Endodermal cell (in vitro differentiated cells): Measurements from ENCODE around the gene GPN3. TPM values are rescaled to one million over a fixed set of nuclear protein-coding genes. Genes with fewer than 3 reads are reported as not detected.

Source experiments
- DNase-seq: peaks from one replicate; pipeline ENCODE4 v3.0.0-alpha.2; 2017
- H3K27ac ChIP-seq: 2 replicates; pipeline ENCODE4 v1.5.1; 2013; ENCODE audit warnings: mild to moderate bottlenecking, low read depth, low read length, moderate library complexity
- H3K27me3 ChIP-seq: 2 replicates; pipeline ENCODE4 v1.6.1; 2013; ENCODE audit warnings: mild to moderate bottlenecking, low read length, moderate library complexity; ENCODE audit not compliant: insufficient read depth, control insufficient read depth, poor library complexity, severe bottlenecking
- H3K36me3 ChIP-seq: 2 replicates; pipeline ENCODE4 v1.7.0; 2013; ENCODE audit warnings: mild to moderate bottlenecking, low read length, moderate library complexity; ENCODE audit not compliant: control insufficient read depth, insufficient read depth
- H3K4me1 ChIP-seq: one replicate; pipeline ENCODE4 v1.7.0; 2013; ENCODE audit warnings: low read length; ENCODE audit not compliant: control insufficient read depth, insufficient read depth
- H3K4me3 ChIP-seq: 2 replicates; pipeline ENCODE4 v1.5.1; 2013; ENCODE audit warnings: mild to moderate bottlenecking, low read length, moderate library complexity
- H3K9ac ChIP-seq: 2 replicates; pipeline ENCODE4 v1.6.1; 2013; ENCODE audit warnings: mild to moderate bottlenecking, low read length, moderate library complexity; ENCODE audit not compliant: poor library complexity, severe bottlenecking; ENCODE audit errors: extremely low read depth
- H3K9me3 ChIP-seq: 2 replicates; pipeline ENCODE4 v1.6.1; 2013; ENCODE audit warnings: mild to moderate bottlenecking, low read length, moderate library complexity; ENCODE audit not compliant: control insufficient read depth
- H3K27ac Mint-ChIP-seq: 2 replicates; pipeline ENCODE4 v1.8.0; 2020; ENCODE audit warnings: mixed read lengths
- H3K27me3 Mint-ChIP-seq: 2 replicates; pipeline ENCODE4 v1.8.0; 2021; ENCODE audit warnings: mild to moderate bottlenecking, mixed read lengths; ENCODE audit not compliant: insufficient read depth
- H3K36me3 Mint-ChIP-seq: 2 replicates; pipeline ENCODE4 v1.8.0; 2020; ENCODE audit warnings: low read depth, mixed read lengths
- H3K4me1 Mint-ChIP-seq: 2 replicates; pipeline ENCODE4 v1.8.0; 2020; ENCODE audit warnings: mixed read lengths
- H3K4me3 Mint-ChIP-seq: 2 replicates; pipeline ENCODE4 v1.8.0; 2020; ENCODE audit warnings: mild to moderate bottlenecking, moderate library complexity, mixed read lengths
- H3K9me3 Mint-ChIP-seq: 2 replicates; pipeline ENCODE4 v1.8.0; 2020; ENCODE audit warnings: mild to moderate bottlenecking, mixed read lengths
- WGBS, 2 experiments: methylation state at CpG; one replicate each; pipeline versions ENCODE4 v1.1.5 to v1.1.7; 2013; ENCODE audit warnings: missing lambda C conversion rate in 2 of 2, mixed read lengths in 1 of 2; ENCODE audit not compliant: insufficient coverage in 1 of 2, insufficient read length in 1 of 2; 5-methylcytosine and 5-hydroxymethylcytosine counted together
- total RNA-seq, 2 donors: library from RNA; stranded (reverse); fragmentation: NEBNext Ultra II Directional in 1 of 2; extraction: Animal tissue kit (Norgen Biotek cat#: 25700) in 1 of 2; gene quantifications; 2 replicates in 1 of 2; 3 replicates in 1 of 2; pipeline ENCODE4 v1.2.1, GENCODE V29; 2021
- TF ChIP-seq, protein P1 (sequence below): fragments of 200-600 bp; sonication (generic); conservative IDR thresholded peaks from 2 replicates; pipeline ENCODE4 v1.5.0; 2021; ENCODE audit warnings: antibody characterized with exemption, mild to moderate bottlenecking

The GPN3 gene
- total RNA-seq, 2 donors from 2014 or later = 40.8 to 50.7 TPM

DNA sequence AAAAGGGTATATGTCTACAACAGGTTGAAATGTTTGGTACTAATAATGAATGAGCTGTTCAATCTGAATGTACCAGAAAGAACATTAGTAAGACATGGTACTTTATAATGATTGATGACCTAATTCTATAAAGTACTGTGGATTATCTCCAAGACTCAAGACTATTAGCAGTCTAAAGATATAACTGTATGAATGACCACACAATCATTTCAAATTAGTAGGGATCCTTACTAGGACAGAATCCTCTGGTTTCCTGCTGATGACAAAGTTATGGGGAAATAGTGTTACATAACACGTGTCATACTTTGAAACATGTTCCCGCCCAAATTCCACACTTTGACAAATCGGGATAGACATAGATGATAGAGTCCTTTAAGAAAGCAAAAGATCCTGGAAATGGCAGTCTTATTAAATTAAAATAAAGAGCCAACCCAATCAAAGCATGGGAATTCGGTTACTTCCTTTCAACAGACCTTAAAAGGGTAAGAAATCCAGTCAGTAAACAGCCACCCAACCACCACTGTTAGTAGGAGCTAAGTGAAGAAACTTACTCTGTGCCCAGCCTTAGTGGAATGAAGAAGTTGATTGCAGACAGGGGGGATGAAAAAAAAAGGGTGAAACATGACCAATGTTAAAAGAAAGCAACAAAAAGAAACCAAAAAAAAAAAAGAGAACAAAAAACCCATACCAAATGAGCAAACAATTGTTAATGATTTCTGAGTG, 31.1 kb upstream of the GPN3 start:
- Histone ChIP-seq H3K27me3 (no peaks in the 10 kb centered on the region), H3K9ac (no peak overlapping the region), H3K36me3 (peaks cover 35% of the 10 kb centered on the region), H3K27ac (no peak overlapping the region), H3K4me3 (no peak overlapping the region), H3K4me1 (no peaks in the 10 kb centered on the region), H3K9me3 (peaks cover 7% of the 10 kb centered on the region)
- H3K4me1 Mint-ChIP-seq = no peaks in the 10 kb centered on the region
- H3K27ac Mint-ChIP-seq = peak overlapping the region; percentile 37
- H3K4me3 Mint-ChIP-seq = no peak overlapping the region
- peaks cover 12% of the 10 kb centered on the region for H3K9me3 Mint-ChIP-seq
- H3K27me3 Mint-ChIP-seq = peaks cover 19% of the 10 kb centered on the region
- DNase-seq = no peak
- WGBS, 2 experiments = 94 to 100% methylated on average over 3 to 4 of the region's 4 CpGs
- TF ChIP-seq, protein P1, sequence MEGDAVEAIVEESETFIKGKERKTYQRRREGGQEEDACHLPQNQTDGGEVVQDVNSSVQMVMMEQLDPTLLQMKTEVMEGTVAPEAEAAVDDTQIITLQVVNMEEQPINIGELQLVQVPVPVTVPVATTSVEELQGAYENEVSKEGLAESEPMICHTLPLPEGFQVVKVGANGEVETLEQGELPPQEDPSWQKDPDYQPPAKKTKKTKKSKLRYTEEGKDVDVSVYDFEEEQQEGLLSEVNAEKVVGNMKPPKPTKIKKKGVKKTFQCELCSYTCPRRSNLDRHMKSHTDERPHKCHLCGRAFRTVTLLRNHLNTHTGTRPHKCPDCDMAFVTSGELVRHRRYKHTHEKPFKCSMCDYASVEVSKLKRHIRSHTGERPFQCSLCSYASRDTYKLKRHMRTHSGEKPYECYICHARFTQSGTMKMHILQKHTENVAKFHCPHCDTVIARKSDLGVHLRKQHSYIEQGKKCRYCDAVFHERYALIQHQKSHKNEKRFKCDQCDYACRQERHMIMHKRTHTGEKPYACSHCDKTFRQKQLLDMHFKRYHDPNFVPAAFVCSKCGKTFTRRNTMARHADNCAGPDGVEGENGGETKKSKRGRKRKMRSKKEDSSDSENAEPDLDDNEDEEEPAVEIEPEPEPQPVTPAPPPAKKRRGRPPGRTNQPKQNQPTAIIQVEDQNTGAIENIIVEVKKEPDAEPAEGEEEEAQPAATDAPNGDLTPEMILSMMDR = no peak
- peaks cover 22% of the 10 kb centered on the region for H3K36me3 Mint-ChIP-seq

DNA sequence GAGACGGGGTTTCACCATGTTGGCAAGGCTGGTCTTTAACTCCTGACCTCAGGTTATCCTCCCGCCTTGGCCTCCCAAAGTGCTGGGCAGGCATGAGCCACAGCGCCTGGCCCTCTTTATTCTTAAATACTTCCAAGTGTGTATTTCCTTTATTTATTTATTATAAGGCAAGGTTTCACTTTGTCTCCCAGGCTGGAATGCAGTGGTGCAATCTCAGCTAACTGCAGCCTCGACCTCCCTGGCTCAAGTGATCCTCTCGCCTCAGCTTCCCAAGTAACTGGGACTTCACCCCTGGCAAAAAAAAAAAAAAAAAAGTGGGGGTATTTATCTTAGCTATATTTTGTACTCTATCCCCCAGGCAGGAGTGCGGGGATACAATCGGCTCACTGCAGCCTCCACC, 7.4 kb upstream of the GPN3 start:
- H3K27ac ChIP-seq = no peak overlapping the region
- H3K36me3 Mint-ChIP-seq = peaks cover 3% of the 10 kb centered on the region
- peaks cover 2% of the 10 kb centered on the region for H3K4me1 Mint-ChIP-seq
- no peak overlapping the region for H3K27ac Mint-ChIP-seq
- 95 to 100% methylated on average over 3 to 7 of the region's 7 CpGs for WGBS, 2 experiments
- no peaks in the 10 kb centered on the region for H3K9me3 ChIP-seq
- H3K36me3 ChIP-seq = peaks cover 1% of the 10 kb centered on the region
- TF ChIP-seq, protein P1 = no peak
- no peaks in the 10 kb centered on the region for H3K9me3 Mint-ChIP-seq
- no peaks in the 10 kb centered on the region for H3K27me3 ChIP-seq
- no peak overlapping the region for H3K4me3 ChIP-seq
- no peak overlapping the region for H3K4me3 Mint-ChIP-seq
- H3K9ac ChIP-seq = no peak overlapping the region
- DNase-seq = no peak
- no peaks in the 10 kb centered on the region for H3K4me1 ChIP-seq
- no peaks in the 10 kb centered on the region for H3K27me3 Mint-ChIP-seq

DNA sequence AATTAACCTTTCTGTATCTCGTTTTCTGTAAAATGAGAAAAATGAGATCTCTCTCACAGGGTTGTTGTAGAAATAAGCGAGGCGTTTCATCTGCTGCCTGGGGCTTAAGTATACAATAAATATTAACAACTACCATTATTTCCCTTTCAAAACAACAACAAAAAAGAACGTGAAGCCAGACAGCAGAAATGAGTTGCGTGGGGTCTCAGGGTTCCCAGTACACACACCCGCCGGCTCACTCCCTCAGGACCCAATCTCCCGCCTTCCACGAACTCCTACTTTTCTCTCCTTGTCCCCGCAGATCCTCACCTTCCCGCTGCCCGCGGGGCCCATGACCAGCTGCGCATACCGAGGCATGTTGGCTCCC, 227 bp downstream of the GPN3 start:
- Histone ChIP-seq H3K9ac (peak overlapping the region; percentile 95), H3K4me3 (peak overlapping the region; percentile 94), H3K4me1 (peaks cover 2% of the 10 kb centered on the region), H3K36me3 (peaks cover 24% of the 10 kb centered on the region), H3K27ac (no peak overlapping the region), H3K9me3 (no peaks in the 10 kb centered on the region), H3K27me3 (no peaks in the 10 kb centered on the region)
- Mint-ChIP-seq H3K9me3 (no peaks in the 10 kb centered on the region), H3K27me3 (no peaks in the 10 kb centered on the region), H3K4me1 (peaks cover 16% of the 10 kb centered on the region), H3K4me3 (peak overlapping the region; percentile 98), H3K27ac (peak overlapping the region; percentile 100), H3K36me3 (peaks cover 18% of the 10 kb centered on the region)
- TF ChIP-seq, protein P1 = no peak
- 0% methylated on average over 5 to 14 of the region's 15 CpGs for WGBS, 2 experiments
- DNase-seq = no peak
